GM21390 (cell line): ENCODE measurements around the gene SHISA5.
"Not testable (repeated sequence)": the region's sequence is repeated elsewhere in the genome, so short reads cannot be mapped to it uniquely, and the experiment has no call there.

ENCODE experiments used
- ATAC-seq: cut with Tn5 transposase; IDR thresholded peaks from one replicate; pipeline ENCODE4 v1.9.1; 2021; ENCODE audit not compliant: unreplicated experiment

Gene SHISA5

GRCh38 chr3:48478626-48479555 lies 25.1 kb downstream of the SHISA5 start:
- ATAC-seq, result no peak

- no peak for ATAC-seq
Observed at GRCh38 chr3:48477959-48478520, 25.9 kb downstream of the SHISA5 start.

- ATAC-seq, result no peak
Observed at GRCh38 chr3:48476426-48477053, 27.4 kb downstream of the SHISA5 start.

GRCh38 chr3:48475188-48475587 lies 28.8 kb downstream of the SHISA5 start:
- ATAC-seq, result no peak

- no peak for ATAC-seq
Observed at GRCh38 chr3:48474619-48475018, 29.4 kb downstream of the SHISA5 start.

GRCh38 chr3:48474031-48474430 lies 29.9 kb downstream of the SHISA5 start:
- ATAC-seq, result not testable (repeated sequence)

- no peak for ATAC-seq
Observed at GRCh38 chr3:48473617-48473952, 30.4 kb downstream of the SHISA5 start.

GRCh38 chr3:48472923-48473616 lies 30.9 kb downstream of the SHISA5 start:
- peak; percentile 81 for ATAC-seq

GRCh38 chr3:48472673-48472922 lies 31.4 kb downstream of the SHISA5 start:
- ATAC-seq, result no peak

GRCh38 chr3:48470286-48470685 lies 33.7 kb downstream of the SHISA5 start:
- ATAC-seq, result no peak

GRCh38 chr3:48469046-48469915 lies 34.7 kb downstream of the SHISA5 start:
- no peak for ATAC-seq

- no peak for ATAC-seq
Observed at GRCh38 chr3:48468329-48468731, 35.6 kb downstream of the SHISA5 start.

- no peak for ATAC-seq
Observed at GRCh38 chr3:48467473-48468267, 36.3 kb downstream of the SHISA5 start.

GRCh38 chr3:48467110-48467454 lies 36.9 kb downstream of the SHISA5 start:
- no peak for ATAC-seq

GRCh38 chr3:48466386-48467109 lies 37.4 kb downstream of the SHISA5 start:
- ATAC-seq, result no peak

GRCh38 chr3:48465531-48466378 lies 38.2 kb downstream of the SHISA5 start:
- ATAC-seq, result peak; percentile 79

- no peak for ATAC-seq
Observed at GRCh38 chr3:48465237-48465530, 38.8 kb downstream of the SHISA5 start.

GRCh38 chr3:48464713-48465221 lies 39.2 kb downstream of the SHISA5 start:
- ATAC-seq, result no peak

GRCh38 chr3:48463703-48464102 lies 40.3 kb downstream of the SHISA5 start:
- ATAC-seq, result no peak
